Body of pancreas (tissue), 4 donors: ENCODE measurements around the gene PYGO1. TPM values are rescaled to one million over a fixed set of nuclear protein-coding genes. Genes with fewer than 3 reads are reported as not detected.
A peak's percentile ranks its signal among the peaks of the same experiment; 100 is the strongest.

ENCODE experiments used
- ATAC-seq: fragments of 150-250 bp; one replicate; pipeline ENCODE4 v1.9.1; 2016
- DNase-seq, 4 donors: peaks; one replicate each; pipeline ENCODE4 v3.0.0-alpha.2; 2019
- H3K27ac ChIP-seq, 4 donors: fragments of 200-600 bp; sonication (generic); 1 replicate in 3 of 4; 2 replicates in 1 of 4; pipeline versions ENCODE4 v1.5.1 to v1.6.1; 2016 to 2019; ENCODE audit warnings: mild to moderate bottlenecking in 1 of 4, mixed read lengths in 1 of 4, moderate library complexity in 1 of 4
- H3K27me3 ChIP-seq, 2 donors: fragments of 200-600 bp; sonication (generic); one replicate each; pipeline ENCODE4 v1.6.0; 2016; ENCODE audit warnings: mild to moderate bottlenecking in 1 of 2
- H3K36me3 ChIP-seq, 2 donors: fragments of 200-600 bp; sonication (generic); replicated peaks in 1 of 2; 2 replicates each; pipeline ENCODE4 v1.5.1; 2016; ENCODE audit warnings: low read depth in 2 of 2; ENCODE audit not compliant: insufficient read depth in 1 of 2
- H3K4me1 ChIP-seq: fragments of 200-600 bp; sonication (generic); one replicate; pipeline ENCODE4 v1.6.0; 2016
- H3K4me3 ChIP-seq, 2 donors: fragments of 200-600 bp; sonication (generic); 1 replicate in 1 of 2; 2 replicates in 1 of 2; pipeline ENCODE4 v1.5.1; 2016 to 2019
- H3K9me3 ChIP-seq, 3 donors: fragments of 200-600 bp; sonication (generic); 1 replicate in 2 of 3; 2 replicates in 1 of 3; pipeline ENCODE4 v1.5.1; 2016
- CTCF ChIP-seq, 7 experiments: fragments of 450-650 bp in 4 of 7; fragments of 200-600 bp in 3 of 7; sonication (generic) in 3 of 7; IDR thresholded peaks; one replicate each; pipeline ENCODE4 v1.5.1; 2016 to 2019; ENCODE audit warnings: antibody characterized with exemption in 7 of 7
- POLR2A ChIP-seq, 3 donors: fragments of 450-650 bp; IDR thresholded peaks; one replicate each; pipeline ENCODE4 v1.6.1; 2016; ENCODE audit warnings: antibody characterized with exemption in 3 of 3, mild to moderate bottlenecking in 2 of 3
- WGBS, 2 donors: methylation state at CpG; one replicate each; pipeline ENCODE4 v1.1.5; 2017; 5-methylcytosine and 5-hydroxymethylcytosine counted together
- intact Hi-C: fragments of 100-400 bp; cut with DNase I; formaldehyde crosslinking; loops from one replicate; pipeline ENCODE4 v1.15.1; 2023
- total RNA-seq, 2 donors: library from RNA; depleted of rRNA; stranded (reverse); fragments of >200 nt; gene quantifications; one replicate each; pipeline ENCODE4 v1.1.0, GENCODE V29; 2016

Gene PYGO1
- total RNA-seq, 2 donors from 2014 or later: 1.3 to 2.6 TPM

- H3K36me3 ChIP-seq: no peaks in the 10 kb centered on the region
- DNase-seq (no peak), ATAC-seq (no peak)
- no peaks in the 10 kb centered on the region for H3K4me1 ChIP-seq
- TF ChIP-seq CTCF (IDR thresholded peaks at IDR 0.05) (no peak), POLR2A (IDR thresholded peaks at IDR 0.05) (no peak)
- no peak overlapping the region for H3K27ac ChIP-seq
- intact Hi-C loops: no loop called here
- no peaks in the 10 kb centered on the region for H3K27me3 ChIP-seq
- WGBS, 2 donors: 92 to 93% methylated on average over 4 of the region's 4 CpGs
- no peak overlapping the region for H3K4me3 ChIP-seq
- no peaks in the 10 kb centered on the region for H3K9me3 ChIP-seq
Measured at GRCh38 chr15:55555089-55555488, 33.1 kb downstream of the PYGO1 start.

- Histone ChIP-seq H3K27ac (no peak overlapping the region), H3K4me3 (no peak overlapping the region), H3K4me1 (no peaks in the 10 kb centered on the region), H3K27me3 (no peaks in the 10 kb centered on the region), H3K9me3 (no peaks in the 10 kb centered on the region), H3K36me3 (no peaks in the 10 kb centered on the region)
- intact Hi-C loops: no loop called here
- no peak for TF ChIP-seq CTCF (IDR thresholded peaks at IDR 0.05)
- TF ChIP-seq POLR2A (IDR thresholded peaks at IDR 0.05): no peak
- WGBS, 2 donors: 75 to 77% methylated on average over 2 of the region's 2 CpGs
- no peak for ATAC-seq
- DNase-seq: peak in 1 of 4 donors; percentile 21
Measured at GRCh38 chr15:55552926-55553325, 35.2 kb downstream of the PYGO1 start.

DNA sequence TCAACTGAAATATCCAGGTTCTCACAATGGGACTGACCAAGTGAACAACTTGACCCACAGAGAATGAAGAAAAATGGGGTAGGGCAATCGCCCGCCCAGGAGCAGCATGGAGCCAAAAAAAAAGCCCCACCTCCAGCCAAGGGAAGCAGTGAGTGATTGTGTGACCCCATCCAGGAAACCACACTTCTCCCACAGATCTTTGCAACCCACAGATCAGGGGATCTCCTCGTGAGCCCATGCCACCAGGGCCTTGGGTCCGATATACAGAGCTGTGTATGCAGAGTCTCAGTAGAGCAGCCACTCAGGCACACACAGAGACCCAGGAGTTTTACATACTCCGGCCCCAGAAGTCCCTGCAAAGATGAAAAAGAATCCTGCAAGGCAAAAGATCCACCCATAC lies 35.7 kb downstream of the PYGO1 start:
- intact Hi-C loops: no loop called here
- 78 to 89% methylated on average over 4 to 5 of the region's 5 CpGs for WGBS, 2 donors
- no peak for ATAC-seq

GRCh38 chr15:55549305-55549704 lies 38.8 kb downstream of the PYGO1 start:
- Histone ChIP-seq H3K9me3 (no peaks in the 10 kb centered on the region), H3K4me1 (no peaks in the 10 kb centered on the region), H3K36me3 (no peaks in the 10 kb centered on the region), H3K27ac (no peak overlapping the region), H3K27me3 (no peaks in the 10 kb centered on the region), H3K4me3 (no peak overlapping the region)
- no peak for TF ChIP-seq POLR2A (IDR thresholded peaks at IDR 0.05)
- TF ChIP-seq CTCF (IDR thresholded peaks at IDR 0.05): no peak
- ATAC-seq (no peak), DNase-seq (no peak)
- intact Hi-C loops: no loop called here
- WGBS, 2 donors: 97 to 100% methylated on average over 1 of the region's 1 CpG

More for the DNA sequence above, 35.7 kb downstream of the PYGO1 start:
- no peak for DNase-seq
- H3K36me3 ChIP-seq: no peaks in the 10 kb centered on the region
- TF ChIP-seq POLR2A (IDR thresholded peaks at IDR 0.05): no peak
- TF ChIP-seq CTCF (IDR thresholded peaks at IDR 0.05): no peak
- no peaks in the 10 kb centered on the region for H3K27me3 ChIP-seq
- H3K9me3 ChIP-seq: no peaks in the 10 kb centered on the region
- no peaks in the 10 kb centered on the region for H3K4me1 ChIP-seq
- H3K27ac ChIP-seq: no peak overlapping the region
- H3K4me3 ChIP-seq: no peak overlapping the region

DNA sequence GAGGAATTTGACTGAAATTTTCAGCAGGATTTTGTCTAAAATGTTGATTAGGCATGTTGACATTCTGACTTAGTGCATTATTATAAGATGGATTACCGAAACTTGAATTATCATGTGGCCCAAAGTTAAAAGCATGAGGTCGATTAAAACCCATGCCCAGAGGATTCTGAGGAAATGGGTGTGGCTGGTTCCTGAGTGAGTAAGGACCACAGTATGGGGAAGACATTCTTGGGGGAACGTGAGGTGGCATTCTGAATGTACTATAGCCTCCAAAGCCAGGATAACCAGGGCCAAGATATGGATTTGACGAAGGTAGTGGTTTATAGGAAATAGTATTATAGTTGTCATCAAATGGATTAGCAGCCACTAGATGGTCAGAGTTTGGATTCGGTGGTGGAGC lies 41.4 kb downstream of the PYGO1 start:
- DNase-seq: no peak
- H3K27me3 ChIP-seq: no peaks in the 10 kb centered on the region
- no peaks in the 10 kb centered on the region for H3K36me3 ChIP-seq
- H3K9me3 ChIP-seq: no peaks in the 10 kb centered on the region
- H3K27ac ChIP-seq: no peak overlapping the region
- 84% methylated on average over 5 of the region's 5 CpGs for WGBS, 2 donors
- H3K4me1 ChIP-seq: no peaks in the 10 kb centered on the region
- H3K4me3 ChIP-seq: no peak overlapping the region
- ATAC-seq: no peak
- intact Hi-C loops: no loop called here
- TF ChIP-seq CTCF (IDR thresholded peaks at IDR 0.05): no peak
